Dermis microvascular lymphatic vessel endothelial cell (primary cell): ENCODE results near the gene RABEP1. TPM values are rescaled to one million over a fixed set of nuclear protein-coding genes. Genes with fewer than 3 reads are reported as not detected.
"Not testable (repeated sequence)": the region's sequence is repeated elsewhere in the genome, so short reads cannot be mapped to it uniquely, and the experiment has no call there.

Experiments used
- DNase-seq, 2 donors: peaks; one replicate each; pipeline versions ENCODE4 v3.0.0 to v3.0.0-alpha.2; 2010; ENCODE audit warnings: low read depth in 2 of 2
- total RNA-seq: library from RNA; depleted of rRNA; stranded (reverse); fragments of >200 nt; gene quantifications from 2 replicates; pipeline ENCODE4 v1.2.1, GENCODE V29; 2014

Gene RABEP1
- total RNA-seq, 1 donor from 2014 or later = 28.2 TPM

DNA sequence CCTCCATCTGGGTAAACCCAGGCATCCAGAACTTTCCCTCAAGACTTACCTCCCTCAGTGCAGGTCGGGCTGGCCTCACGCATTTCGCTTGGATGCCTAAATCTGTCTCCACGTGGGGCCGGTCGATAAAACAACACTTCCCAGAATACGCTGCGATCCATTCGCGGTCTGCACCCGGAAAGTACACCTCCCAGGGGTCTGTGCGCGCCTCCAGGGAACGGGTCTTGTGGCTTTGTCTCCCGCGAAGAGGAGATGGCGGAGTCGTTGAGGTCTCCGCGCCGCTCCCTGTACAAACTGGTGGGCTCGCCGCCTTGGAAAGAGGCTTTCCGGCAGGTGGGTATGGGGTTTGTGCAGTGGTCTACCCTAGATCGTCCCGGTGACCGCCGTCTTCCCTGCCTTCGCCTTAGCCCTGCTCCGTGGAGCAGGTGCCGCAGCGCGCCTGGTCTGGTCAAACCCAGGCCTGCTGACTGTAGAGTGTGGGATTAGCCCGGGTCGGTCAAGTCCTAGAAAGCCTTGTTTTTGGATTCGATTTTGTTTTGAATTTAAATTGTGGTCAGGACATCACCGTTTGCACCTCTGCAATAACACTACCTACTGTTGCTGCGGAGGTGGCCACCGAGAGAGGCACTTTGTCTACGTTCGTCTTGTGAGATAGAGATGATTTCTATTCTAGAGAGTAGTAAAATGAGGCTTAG, 138.0 kb downstream of the RABEP1 start, which contains the start of gene RPAIN:
RPAIN (plus strand) TSS at position 224 of the 695 bp plus-strand sequence; CDS start at position 253, 29 bp downstream.
- DNase-seq = peak in 1 of 2 donors; percentile 72

GRCh38 chr17:5422505-5422904, 140.4 kb downstream of the RABEP1 start:
- no peak for DNase-seq

DNA sequence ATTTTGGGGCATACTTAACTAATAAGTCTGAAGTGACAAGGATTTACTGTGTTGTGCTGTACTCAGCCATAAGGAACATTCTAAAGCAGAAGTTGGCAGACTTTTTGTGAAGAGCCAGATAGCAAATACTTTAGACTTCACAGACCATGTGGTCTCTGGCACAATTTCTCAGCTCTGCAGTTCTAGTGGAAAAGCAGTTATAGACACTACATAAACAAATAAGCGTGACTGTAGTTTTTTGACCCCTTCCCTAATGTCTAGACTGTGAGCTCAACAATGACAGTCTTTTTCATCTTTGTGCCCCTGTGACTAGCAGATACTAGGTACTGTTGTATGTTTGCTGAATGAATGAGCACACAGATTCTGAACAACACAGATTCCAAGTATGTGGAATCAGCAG, 142.8 kb downstream of the RABEP1 start:
- DNase-seq = no peak

DNA sequence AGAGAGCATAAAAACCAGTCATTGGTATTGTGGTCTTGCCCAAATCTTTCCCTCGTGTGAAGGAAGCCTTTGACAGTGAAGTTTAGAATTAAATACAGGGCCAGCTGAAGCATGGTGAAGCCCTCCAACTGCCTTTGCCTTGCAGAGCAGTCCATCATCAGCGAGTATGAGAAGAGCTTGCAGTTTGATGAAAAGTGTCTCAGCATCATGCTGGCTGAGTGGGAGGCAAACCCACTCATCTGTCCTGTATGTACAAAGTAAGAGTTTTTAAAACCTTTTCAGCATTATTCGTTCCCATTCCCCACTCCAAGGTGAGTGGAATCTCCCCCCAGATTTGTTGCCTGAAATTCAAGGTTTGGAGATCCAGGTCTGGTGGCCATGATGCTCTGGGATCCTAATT, 143.7 kb downstream of the RABEP1 start:
- no peak for DNase-seq

GRCh38 chr17:5429191-5429887, 147.3 kb downstream of the RABEP1 start:
- peak; percentile 14 to 90 for DNase-seq

GRCh38 chr17:5430413-5430999, 148.4 kb downstream of the RABEP1 start:
- no peak for DNase-seq

DNA sequence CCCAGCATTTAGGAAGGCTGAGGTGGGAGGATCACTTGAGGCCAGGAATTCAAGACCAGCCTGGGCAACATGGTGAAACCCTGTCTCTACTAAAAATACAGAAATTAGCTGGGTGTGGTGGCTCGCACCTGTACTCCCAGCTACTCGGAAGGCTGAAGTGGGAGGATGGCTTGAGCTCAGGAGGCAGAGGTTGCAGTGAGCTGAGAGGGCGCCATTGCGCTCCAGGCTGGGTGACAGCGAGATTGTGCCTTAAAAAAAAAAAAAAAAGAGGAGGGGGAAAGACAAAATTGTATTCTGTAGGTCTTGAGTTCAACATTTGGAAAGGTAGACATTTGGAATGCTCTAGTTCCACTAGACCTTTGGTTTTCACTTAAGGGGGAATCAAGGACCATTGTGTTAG, 149.2 kb downstream of the RABEP1 start:
- not testable (repeated sequence) for DNase-seq

GRCh38 chr17:5431949-5432556, 150.0 kb downstream of the RABEP1 start:
- no peak for DNase-seq

DNA sequence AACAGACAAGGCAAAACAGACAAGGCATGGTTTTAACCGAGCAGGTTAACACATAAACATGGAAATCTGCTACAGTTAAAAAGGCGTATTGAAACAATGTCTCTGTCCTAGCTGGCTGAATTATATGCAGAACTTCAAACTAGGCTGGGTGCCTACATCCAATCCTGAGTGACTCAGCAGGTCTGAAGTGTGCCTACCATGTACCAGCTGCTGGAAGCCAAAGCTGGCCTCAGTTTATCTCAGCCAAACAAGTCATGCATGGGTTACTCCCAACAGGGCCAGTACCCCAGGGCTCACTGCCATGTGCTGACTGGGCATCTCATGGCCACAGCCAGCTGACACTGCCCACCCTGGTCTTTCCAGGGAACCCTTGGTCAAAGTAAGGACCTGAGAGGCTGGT, 152.9 kb downstream of the RABEP1 start:
- no peak for DNase-seq

Other genes with a start within 250 kb of the RABEP1 start
- 0.25 and 0.26 TPM in 2 replicates for gene SLC52A1, start 246.9 kb upstream of the RABEP1 start, total RNA-seq
- 0.77 and 1.3 TPM in 2 replicates for gene ZFP3, start 203.8 kb upstream of the RABEP1 start, total RNA-seq
- gene ZNF232, start 170.4 kb upstream of the RABEP1 start, total RNA-seq = 4.0 and 4.9 TPM in 2 replicates
- not detected in 2 replicates for gene USP6, start 166.3 kb upstream of the RABEP1 start, total RNA-seq
- gene ZNF594, start 90.4 kb upstream of the RABEP1 start, total RNA-seq = 1.9 and 2.8 TPM in 2 replicates
- gene SCIMP, start 47.4 kb upstream of the RABEP1 start, total RNA-seq = not detected in 2 replicates
- gene NUP88, start 137.4 kb downstream of the RABEP1 start, total RNA-seq = 72.4 and 94.0 TPM in 2 replicates
- gene RPAIN, start 137.9 kb downstream of the RABEP1 start, total RNA-seq = 33.5 and 35.3 TPM in 2 replicates
- 171 and 284 TPM in 2 replicates for gene C1QBP, start 156.9 kb downstream of the RABEP1 start, total RNA-seq
- 9.4 and 14.2 TPM in 2 replicates for gene DHX33, start 186.7 kb downstream of the RABEP1 start, total RNA-seq
- 17.4 and 21.3 TPM in 2 replicates for gene DERL2, start 203.9 kb downstream of the RABEP1 start, total RNA-seq
- 13.1 and 17.2 TPM in 2 replicates for gene MIS12, start 204.3 kb downstream of the RABEP1 start, total RNA-seq